HepG2 (cell line): Measurements from ENCODE around the gene SNHG17. TPM values are rescaled to one million over a fixed set of nuclear protein-coding genes. Genes with fewer than 3 reads are reported as not detected.
A peak's percentile ranks its signal among the peaks of the same experiment; 100 is the strongest.

Experiments used
- KIAA2018 ChIP-seq: sonication (generic); formaldehyde crosslinking; IDR thresholded peaks from 2 replicates; pipeline ENCODE4 v1.5.0; 2020; ENCODE audit warnings: mild to moderate bottlenecking, missing genetic modification reagents, borderline replicate concordance
- ONECUT2 ChIP-seq: sonication (generic); formaldehyde crosslinking; IDR thresholded peaks from 2 replicates; pipeline ENCODE4 v1.4.0; 2020; ENCODE audit warnings: missing genetic modification reagents
- POGK ChIP-seq: sonication (generic); formaldehyde crosslinking; conservative IDR thresholded peaks from 2 replicates; pipeline ENCODE4 v1.8.0; 2022; ENCODE audit warnings: mild to moderate bottlenecking, moderate library complexity, missing genetic modification reagents
- SATB2 ChIP-seq: sonication (generic); formaldehyde crosslinking; IDR thresholded peaks from 2 replicates; pipeline ENCODE4 v1.5.0; 2020; ENCODE audit warnings: missing genetic modification reagents
- YY1 ChIP-seq: IDR thresholded peaks from 2 replicates; pipeline ENCODE4 v1.6.1; 2011; ENCODE audit warnings: low read length, low read depth, moderate library complexity, mild to moderate bottlenecking; ENCODE audit not compliant: insufficient read depth, insufficient replicate concordance
- ZNF704 ChIP-seq: sonication (generic); formaldehyde crosslinking; IDR thresholded peaks from 2 replicates; pipeline ENCODE4 v1.8.1; 2023; ENCODE audit warnings: mild to moderate bottlenecking, inconsistent platforms, moderate library complexity, missing genetic modification reagents, borderline replicate concordance
- ZNF713 ChIP-seq: sonication (generic); formaldehyde crosslinking; IDR thresholded peaks from 2 replicates; pipeline ENCODE4 v1.4.0; 2020; ENCODE audit warnings: mild to moderate bottlenecking, missing genetic modification reagents
- ZNF740 ChIP-seq: sonication (generic); formaldehyde crosslinking; IDR thresholded peaks from 2 replicates; pipeline ENCODE4 v1.4.0; 2020; ENCODE audit warnings: missing genetic modification reagents
- ZSCAN25 ChIP-seq: sonication (generic); formaldehyde crosslinking; IDR thresholded peaks from 2 replicates; pipeline ENCODE4 v1.8.0; 2022; ENCODE audit warnings: mild to moderate bottlenecking, missing genetic modification reagents
- polyA plus RNA-seq, 8 experiments: library from polyadenylated mRNA; depleted of rRNA in 3 of 8; stranded (reverse) in 7 of 8; unstranded in 1 of 8; fragments of >200 nt; fragmentation: Illumina TruSeq in 4 of 8; extraction: Trizol in 4 of 8; gene quantifications; 2 replicates each; pipeline versions ENCODE4 v1.2.1 to v1.2.3, GENCODE V29; 2011 to 2016; ENCODE audit warnings: low read depth in 4 of 8, missing spikeins in 1 of 8, mixed read lengths in 1 of 8; ENCODE audit not compliant: insufficient read depth in 1 of 8
- total RNA-seq, 5 experiments: library from RNA; depleted of rRNA; stranded (reverse); fragments of >200 nt; fragmentation: Illumina TruSeq; extraction: Trizol; gene quantifications; 2 replicates each; pipeline ENCODE4 v1.2.3, GENCODE V29; 2016; ENCODE audit warnings: low read depth in 1 of 5
- TF ChIP-seq, protein P1 (sequence below): sonication (generic); formaldehyde crosslinking; IDR thresholded peaks from 2 replicates; pipeline ENCODE4 v1.9.0; 2021; ENCODE audit warnings: missing genetic modification reagents, borderline replicate concordance
- TF ChIP-seq, protein P2 (sequence below): fragments of 450-650 bp; IDR thresholded peaks from 2 replicates; pipeline ENCODE4 v1.6.1; 2017
- TF ChIP-seq, protein P3 (sequence below): sonication (generic); formaldehyde crosslinking; IDR thresholded peaks from 2 replicates; pipeline ENCODE4 v1.5.0; 2020; ENCODE audit warnings: missing genetic modification reagents

The SNHG17 gene
- total and polyA plus RNA-seq, 2 of the 13 experiments (the other 11 are each of a cell fraction or from before 2014, with no cell fraction given) = 26.2 to 41.2 TPM

GRCh38 chr20:38446441-38447209 is 11.5 kb upstream of the SNHG17 start (continued):
- TF ChIP-seq ZNF704 (CRISPR knock-in tag) = peak; percentile 99
- peak; percentile 96 for TF ChIP-seq POGK (CRISPR knock-in tag)
- TF ChIP-seq KIAA2018 (CRISPR knock-in tag) = no peak
- peak; percentile 67; the same call in 1 of the 2 replicates for TF ChIP-seq SATB2
- TF ChIP-seq, protein P1, sequence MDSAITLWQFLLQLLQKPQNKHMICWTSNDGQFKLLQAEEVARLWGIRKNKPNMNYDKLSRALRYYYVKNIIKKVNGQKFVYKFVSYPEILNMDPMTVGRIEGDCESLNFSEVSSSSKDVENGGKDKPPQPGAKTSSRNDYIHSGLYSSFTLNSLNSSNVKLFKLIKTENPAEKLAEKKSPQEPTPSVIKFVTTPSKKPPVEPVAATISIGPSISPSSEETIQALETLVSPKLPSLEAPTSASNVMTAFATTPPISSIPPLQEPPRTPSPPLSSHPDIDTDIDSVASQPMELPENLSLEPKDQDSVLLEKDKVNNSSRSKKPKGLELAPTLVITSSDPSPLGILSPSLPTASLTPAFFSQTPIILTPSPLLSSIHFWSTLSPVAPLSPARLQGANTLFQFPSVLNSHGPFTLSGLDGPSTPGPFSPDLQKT (CRISPR knock-in tag) = peak; percentile 79; the same call in 1 of the 2 replicates
- peak; percentile 87 for TF ChIP-seq ZNF740 (CRISPR knock-in tag)
- TF ChIP-seq, protein P2, sequence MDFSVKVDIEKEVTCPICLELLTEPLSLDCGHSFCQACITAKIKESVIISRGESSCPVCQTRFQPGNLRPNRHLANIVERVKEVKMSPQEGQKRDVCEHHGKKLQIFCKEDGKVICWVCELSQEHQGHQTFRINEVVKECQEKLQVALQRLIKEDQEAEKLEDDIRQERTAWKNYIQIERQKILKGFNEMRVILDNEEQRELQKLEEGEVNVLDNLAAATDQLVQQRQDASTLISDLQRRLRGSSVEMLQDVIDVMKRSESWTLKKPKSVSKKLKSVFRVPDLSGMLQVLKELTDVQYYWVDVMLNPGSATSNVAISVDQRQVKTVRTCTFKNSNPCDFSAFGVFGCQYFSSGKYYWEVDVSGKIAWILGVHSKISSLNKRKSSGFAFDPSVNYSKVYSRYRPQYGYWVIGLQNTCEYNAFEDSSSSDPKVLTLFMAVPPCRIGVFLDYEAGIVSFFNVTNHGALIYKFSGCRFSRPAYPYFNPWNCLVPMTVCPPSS = no peak
- TF ChIP-seq, protein P3, sequence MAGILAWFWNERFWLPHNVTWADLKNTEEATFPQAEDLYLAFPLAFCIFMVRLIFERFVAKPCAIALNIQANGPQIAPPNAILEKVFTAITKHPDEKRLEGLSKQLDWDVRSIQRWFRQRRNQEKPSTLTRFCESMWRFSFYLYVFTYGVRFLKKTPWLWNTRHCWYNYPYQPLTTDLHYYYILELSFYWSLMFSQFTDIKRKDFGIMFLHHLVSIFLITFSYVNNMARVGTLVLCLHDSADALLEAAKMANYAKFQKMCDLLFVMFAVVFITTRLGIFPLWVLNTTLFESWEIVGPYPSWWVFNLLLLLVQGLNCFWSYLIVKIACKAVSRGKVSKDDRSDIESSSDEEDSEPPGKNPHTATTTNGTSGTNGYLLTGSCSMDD (CRISPR knock-in tag) = no peak
- peak; percentile 92; the same call in 1 of the 2 replicates for TF ChIP-seq ZNF713 (CRISPR knock-in tag)
- peak; percentile 91 for TF ChIP-seq ZSCAN25 (CRISPR knock-in tag)
- peak; percentile 65 for TF ChIP-seq ONECUT2 (CRISPR knock-in tag)
- peak; percentile 91 for TF ChIP-seq YY1
